HG03442 (cell line): Measurements from ENCODE around the gene ZNRF3.
A peak's percentile ranks its signal among the peaks of the same experiment; 100 is the strongest.
"Not testable (repeated sequence)": the region's sequence is repeated elsewhere in the genome, so short reads cannot be mapped to it uniquely, and the experiment has no call there.

ENCODE experiments used
- ATAC-seq: cut with Tn5 transposase; IDR thresholded peaks from one replicate; pipeline ENCODE4 v1.9.1; 2021; ENCODE audit warnings: mild to moderate bottlenecking, moderate library complexity; ENCODE audit not compliant: unreplicated experiment

The ZNRF3 gene

GRCh38 chr22:28905256-28905832 lies 22.0 kb downstream of the ZNRF3 start:
- ATAC-seq = no peak

GRCh38 chr22:28906312-28906711 lies 22.9 kb downstream of the ZNRF3 start:
- no peak for ATAC-seq

- ATAC-seq = peak; percentile 61
Measured at GRCh38 chr22:28907311-28908008, 24.1 kb downstream of the ZNRF3 start.

- not testable (repeated sequence) for ATAC-seq
Measured at GRCh38 chr22:28908810-28909209, 25.4 kb downstream of the ZNRF3 start.

- ATAC-seq = no peak
Measured at GRCh38 chr22:28909375-28909774, 26.0 kb downstream of the ZNRF3 start.

- no peak for ATAC-seq
Measured at GRCh38 chr22:28910569-28911303, 27.4 kb downstream of the ZNRF3 start.

GRCh38 chr22:28911304-28911690 lies 27.9 kb downstream of the ZNRF3 start:
- ATAC-seq = no peak

GRCh38 chr22:28911777-28912669 lies 28.7 kb downstream of the ZNRF3 start:
- no peak for ATAC-seq

GRCh38 chr22:28914201-28914600 lies 30.8 kb downstream of the ZNRF3 start:
- no peak for ATAC-seq

- ATAC-seq = no peak
Measured at GRCh38 chr22:28915969-28916368, 32.6 kb downstream of the ZNRF3 start.

- no peak for ATAC-seq
Measured at GRCh38 chr22:28917747-28918549, 34.6 kb downstream of the ZNRF3 start.

- no peak for ATAC-seq
Measured at GRCh38 chr22:28918550-28919271, 35.3 kb downstream of the ZNRF3 start.

GRCh38 chr22:28920757-28921584 lies 37.6 kb downstream of the ZNRF3 start:
- ATAC-seq = no peak

- ATAC-seq = no peak
Measured at GRCh38 chr22:28921585-28921879, 38.2 kb downstream of the ZNRF3 start.

GRCh38 chr22:28922540-28923244 lies 39.3 kb downstream of the ZNRF3 start:
- ATAC-seq = no peak

- ATAC-seq = no peak
Measured at GRCh38 chr22:28923826-28924732, 40.7 kb downstream of the ZNRF3 start.

- ATAC-seq = no peak
Measured at GRCh38 chr22:28925916-28926315, 42.5 kb downstream of the ZNRF3 start.
